ENCODE data around the gene PRKN.

Gene PRKN

GRCh38 chr6:162063666-162064065, 663.9 kb downstream of the PRKN start:
- no peak for DNase-seq (ENCODE audit: low read depth in 2 of 2)

- DNase-seq (ENCODE audit: low read depth in 2 of 2) = no peak
Measured at GRCh38 chr6:162058281-162058875, 669.2 kb downstream of the PRKN start.

DNA sequence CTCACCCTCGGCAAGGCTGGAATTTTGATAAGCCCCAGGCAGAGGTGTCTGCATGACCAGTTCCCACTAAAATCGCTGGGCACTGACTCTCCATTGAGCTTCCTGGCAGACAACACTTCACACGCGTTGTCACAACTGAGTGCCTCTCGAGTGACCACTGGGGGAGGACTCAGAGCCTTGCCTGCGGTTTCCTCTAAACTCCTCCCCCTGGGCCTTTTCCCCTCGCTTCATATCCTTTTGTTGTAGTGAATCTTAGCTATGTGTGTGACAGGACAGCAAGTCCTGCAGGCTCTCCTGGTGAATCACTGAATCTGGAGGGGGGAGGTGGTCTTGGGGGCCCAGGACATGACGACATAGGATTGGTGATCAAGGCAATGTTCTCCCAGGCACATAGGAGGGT, 670.8 kb downstream of the PRKN start:
- DNase-seq (ENCODE audit: low read depth in 2 of 2) = no peak

DNA sequence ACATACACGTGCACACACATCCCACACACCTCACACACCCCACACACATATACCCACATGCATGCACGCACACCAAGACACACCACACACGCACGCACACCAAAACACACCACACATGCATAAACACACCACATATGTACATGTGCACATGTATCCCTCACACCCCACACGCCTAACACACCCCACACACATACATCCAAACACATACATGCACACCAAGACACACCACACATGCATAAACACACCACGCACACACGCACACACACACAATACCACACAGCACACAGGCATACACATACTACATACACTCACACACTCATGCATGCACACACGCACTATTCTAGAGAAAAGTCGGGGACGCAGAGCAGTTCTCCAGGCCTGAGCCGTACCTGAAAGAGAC, 671.5 kb downstream of the PRKN start:
- DNase-seq (ENCODE audit: low read depth in 2 of 2) = no peak

DNA sequence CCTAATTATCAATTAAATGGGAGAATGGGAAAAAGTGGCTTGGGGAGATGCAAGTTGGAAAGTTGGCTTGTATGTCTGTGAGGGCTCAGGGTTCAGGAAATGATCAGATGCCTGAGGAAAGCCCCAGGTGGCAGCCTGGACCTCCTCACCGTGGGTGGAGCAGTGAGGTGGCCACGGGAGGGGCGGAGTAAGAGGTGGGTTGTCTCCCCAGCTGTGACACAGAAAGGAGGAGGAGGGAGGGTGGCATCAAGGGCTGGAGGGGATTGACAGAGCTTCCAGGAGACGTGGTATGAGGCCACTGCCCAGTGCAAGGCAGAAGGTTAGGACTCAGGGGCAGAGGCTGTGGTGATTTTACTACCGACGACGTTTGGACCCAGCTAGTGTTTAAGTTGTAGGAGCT, 672.2 kb downstream of the PRKN start:
- DNase-seq (ENCODE audit: low read depth in 2 of 2) = no peak

DNA sequence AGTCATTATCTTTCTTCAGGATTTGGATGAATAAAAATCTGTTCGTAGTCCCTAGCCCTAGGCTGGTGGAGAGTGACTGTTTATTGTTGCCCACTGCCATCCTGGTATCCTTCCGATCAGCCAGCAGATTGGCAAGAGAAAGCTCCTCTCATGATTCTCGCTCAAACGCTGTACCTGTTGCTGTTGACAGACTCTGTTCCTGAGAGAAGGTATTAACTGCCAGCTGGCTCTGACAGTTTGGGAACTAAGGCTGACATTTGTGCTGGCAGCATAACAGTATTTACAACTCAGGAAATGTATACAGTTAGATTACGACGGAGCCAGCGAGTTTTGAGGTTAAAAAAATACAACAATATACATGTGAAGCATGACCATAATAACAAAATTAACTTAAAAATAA, 674.5 kb downstream of the PRKN start:
- no peak for DNase-seq (ENCODE audit: low read depth in 2 of 2)

GRCh38 chr6:162050579-162050978, 677.0 kb downstream of the PRKN start:
- no peak for DNase-seq (ENCODE audit: low read depth in 2 of 2)

DNA sequence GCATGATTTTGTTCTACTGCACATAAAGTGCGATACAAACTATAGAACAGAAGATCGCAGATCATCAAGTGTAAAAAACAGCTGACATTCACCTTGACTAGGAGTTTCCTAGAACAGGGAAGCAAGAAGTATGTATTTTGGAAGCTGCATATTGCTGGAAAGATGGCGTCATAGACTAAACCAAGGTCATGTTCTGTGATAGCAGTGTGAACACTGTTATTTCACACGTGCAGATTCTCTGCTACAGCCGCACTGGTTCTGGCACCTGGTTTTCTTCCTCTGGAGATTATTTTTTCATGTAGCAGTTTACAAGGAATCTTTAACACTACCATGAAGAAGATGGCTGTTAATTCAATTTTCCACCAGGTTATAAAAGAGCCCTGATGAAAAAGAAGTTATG, 681.2 kb downstream of the PRKN start:
- no peak for DNase-seq (ENCODE audit: low read depth in 2 of 2)

DNA sequence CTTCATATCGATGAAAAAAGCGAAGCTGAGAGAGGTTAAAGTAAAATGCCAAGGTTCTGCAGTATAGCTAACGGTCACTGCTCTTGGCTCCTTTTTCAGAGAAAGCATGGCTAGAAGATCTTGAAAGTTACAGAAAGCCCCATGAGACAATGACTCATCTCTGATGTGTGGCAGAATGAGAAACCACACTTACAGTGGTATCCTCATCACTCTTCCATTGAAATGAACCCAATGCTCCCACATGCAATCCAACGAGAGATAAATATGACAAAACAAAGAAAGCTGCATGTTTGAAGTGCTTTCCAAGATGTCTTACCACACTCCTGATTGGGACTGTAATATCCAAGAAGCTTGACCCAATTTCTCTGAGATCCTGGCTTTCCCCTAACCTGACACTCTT, 694.9 kb downstream of the PRKN start:
- DNase-seq (ENCODE audit: low read depth in 2 of 2) = no peak

DNA sequence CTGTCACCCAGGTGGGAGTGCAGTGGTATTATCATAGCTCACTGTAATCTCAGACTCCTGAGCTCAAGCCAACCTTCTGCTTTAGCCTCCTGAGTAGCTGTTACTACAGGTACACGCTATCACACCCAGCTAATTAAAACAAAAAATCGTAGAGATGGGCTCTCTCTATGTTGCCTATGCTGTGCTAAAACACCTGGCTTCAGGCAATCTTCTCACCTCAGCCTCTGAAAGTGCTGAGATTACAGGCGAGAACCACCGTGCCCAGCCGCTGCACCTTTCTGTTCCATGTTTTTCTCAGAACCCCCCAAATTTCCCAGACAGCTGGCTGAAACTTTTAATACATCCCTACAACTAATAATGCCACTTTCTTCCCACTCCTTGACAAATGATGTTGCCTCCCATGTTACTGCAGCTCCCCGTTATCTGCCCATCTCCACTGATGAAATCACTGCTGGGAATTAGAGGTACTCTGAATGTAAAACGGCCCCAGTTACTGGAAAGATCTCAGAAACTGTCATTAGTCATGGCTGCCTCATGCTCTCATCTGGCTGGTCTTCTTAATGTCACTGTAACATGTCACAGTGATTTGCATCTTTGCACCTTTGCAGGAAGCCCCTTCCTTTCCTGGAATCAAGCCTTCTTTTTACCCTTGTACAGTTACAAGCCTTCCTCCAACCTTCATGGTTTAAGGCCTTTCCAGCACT, 697.5 kb downstream of the PRKN start:
- DNase-seq (ENCODE audit: low read depth in 2 of 2) = peak in 1 of 2 donors; percentile 4

GRCh38 chr6:162026843-162027242, 700.7 kb downstream of the PRKN start:
- DNase-seq (ENCODE audit: low read depth in 2 of 2) = no peak

DNA sequence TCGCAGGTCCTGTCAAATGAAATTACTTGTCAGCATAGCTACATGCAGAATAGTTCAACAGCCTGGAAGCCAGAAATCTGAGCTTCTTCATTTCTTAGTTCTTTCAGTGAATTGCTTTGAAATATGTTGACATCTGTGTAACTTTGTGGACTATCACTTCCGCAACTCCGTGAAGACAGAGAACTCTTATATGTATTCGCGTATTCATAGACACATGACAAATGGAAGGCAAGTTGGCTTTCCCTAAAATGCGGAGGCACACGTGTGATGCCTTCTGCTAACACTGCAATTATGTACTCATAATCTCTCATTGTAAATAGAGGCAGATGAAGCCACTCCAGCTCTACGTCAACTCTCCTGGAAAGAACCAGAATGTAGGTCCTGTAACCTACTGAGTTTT, 701.5 kb downstream of the PRKN start:
- no peak for DNase-seq (ENCODE audit: low read depth in 2 of 2)

DNA sequence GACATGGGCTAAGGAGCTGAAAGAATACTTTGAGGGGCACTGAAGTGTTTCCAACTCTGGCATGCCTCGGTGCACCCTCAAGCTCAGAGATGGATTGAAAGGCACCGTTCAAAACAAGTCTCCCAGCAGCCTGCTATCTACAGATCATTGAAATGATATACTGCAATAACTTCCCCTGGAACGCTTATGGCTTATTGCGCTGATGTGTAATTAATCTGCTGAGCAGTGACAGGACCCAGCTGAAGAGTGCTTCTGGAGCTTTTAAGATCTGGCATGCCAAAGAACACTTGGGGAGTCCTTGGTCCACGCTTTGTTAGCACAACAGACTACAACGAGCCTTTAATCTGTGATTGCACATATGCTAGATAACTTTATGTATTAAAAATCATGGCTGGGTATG, 708.2 kb downstream of the PRKN start:
- no peak for DNase-seq (ENCODE audit: low read depth in 2 of 2)

DNA sequence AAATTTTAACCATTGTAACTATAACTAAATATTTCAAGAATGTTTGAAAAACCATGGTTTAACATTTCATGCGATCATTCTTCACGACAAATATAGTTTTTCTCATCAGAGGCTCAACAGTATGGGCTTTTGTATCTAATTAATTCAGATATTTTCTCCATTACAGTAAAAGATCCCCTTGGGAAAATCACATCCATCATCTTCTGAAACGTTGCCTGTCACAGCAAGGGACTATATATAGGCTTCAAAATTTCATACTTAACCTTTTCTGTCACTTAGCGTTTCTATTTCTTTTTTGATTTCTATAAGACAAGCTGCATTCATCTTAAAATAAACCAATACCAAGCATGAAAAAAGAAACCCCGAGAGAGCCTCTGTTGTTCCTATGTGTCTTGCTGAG, 710.0 kb downstream of the PRKN start:
- no peak for DNase-seq (ENCODE audit: low read depth in 2 of 2)

DNA sequence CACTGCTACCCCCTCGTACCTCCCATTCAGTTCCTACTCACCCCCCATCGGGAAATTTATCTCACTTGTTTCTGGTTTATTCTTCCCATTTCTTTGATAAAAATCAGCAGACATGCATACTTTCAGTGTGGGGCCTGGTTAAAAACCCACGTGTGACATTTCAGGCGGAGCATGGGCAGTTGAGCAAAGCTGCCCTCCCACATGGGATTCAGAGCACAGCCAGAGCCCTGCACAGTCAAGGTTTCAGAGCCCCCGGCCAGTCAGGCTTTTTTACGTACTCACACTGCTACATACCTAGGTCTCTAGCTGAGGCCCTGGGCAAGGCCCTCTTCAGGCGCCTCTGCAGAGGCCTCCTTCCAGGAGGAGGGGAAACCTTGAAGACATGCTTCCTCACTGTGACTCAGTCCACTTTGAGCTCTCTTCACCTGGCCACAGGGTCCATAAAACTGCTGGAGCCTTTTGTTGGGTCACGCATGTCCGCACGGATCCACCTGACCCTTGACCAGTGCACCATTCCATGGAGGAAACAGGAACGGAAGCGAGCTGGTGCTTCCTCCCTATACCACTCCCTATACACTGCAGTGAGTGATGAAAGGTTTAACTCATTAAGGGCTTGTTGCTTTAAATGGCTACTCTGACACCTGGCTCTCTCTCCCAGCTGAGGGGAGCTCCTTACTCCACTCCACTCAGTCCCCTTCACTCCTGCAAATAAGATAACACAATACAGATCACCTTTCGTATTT, 713.3 kb downstream of the PRKN start:
- no peak for DNase-seq (ENCODE audit: low read depth in 2 of 2)

GRCh38 chr6:162005372-162005771, 722.2 kb downstream of the PRKN start:
- DNase-seq (ENCODE audit: low read depth in 2 of 2) = no peak

DNA sequence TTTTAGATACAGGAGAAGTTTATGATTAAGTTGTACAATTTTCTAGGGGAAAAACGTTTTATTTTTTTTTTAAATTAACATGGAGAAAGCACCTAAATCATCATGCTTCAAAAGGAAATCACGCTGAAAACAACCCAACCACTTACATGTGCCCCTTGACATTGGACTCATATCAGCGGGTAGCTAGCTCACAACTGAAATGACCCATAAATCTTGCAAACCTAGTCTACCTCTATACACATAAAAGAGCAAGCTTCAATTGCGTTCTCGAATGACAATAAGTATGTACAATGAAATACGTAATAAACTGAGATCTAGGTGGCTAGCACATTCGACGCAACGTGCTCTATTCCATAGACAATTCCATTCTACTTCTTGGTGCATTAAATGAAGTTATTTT, 730.8 kb downstream of the PRKN start:
- no peak for DNase-seq (ENCODE audit: low read depth in 2 of 2)

- no peak for DNase-seq (ENCODE audit: low read depth in 2 of 2)
Measured at GRCh38 chr6:161985876-161986423, 741.6 kb downstream of the PRKN start.

GRCh38 chr6:161984713-161985112, 742.9 kb downstream of the PRKN start:
- DNase-seq (ENCODE audit: low read depth in 2 of 2) = no peak

DNA sequence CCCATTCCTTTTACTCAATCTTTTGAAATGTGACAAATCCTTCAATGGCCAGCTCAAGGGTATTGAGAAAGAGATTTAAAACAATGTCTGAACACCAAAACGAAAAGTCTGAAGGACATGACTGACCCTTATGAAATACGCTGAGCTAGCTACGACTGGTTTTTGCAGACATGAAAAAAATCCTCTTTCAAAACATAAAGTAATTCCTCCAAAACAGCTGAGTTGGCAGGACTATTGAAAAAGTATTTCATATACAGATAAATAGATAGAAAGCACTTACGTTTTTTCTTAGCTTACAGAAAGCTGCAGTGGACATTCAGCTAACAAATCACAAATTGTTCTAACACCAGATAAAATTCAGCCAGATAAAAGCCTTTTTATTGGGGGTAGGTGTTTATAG, 751.0 kb downstream of the PRKN start:
- DNase-seq (ENCODE audit: low read depth in 2 of 2) = no peak

DNA sequence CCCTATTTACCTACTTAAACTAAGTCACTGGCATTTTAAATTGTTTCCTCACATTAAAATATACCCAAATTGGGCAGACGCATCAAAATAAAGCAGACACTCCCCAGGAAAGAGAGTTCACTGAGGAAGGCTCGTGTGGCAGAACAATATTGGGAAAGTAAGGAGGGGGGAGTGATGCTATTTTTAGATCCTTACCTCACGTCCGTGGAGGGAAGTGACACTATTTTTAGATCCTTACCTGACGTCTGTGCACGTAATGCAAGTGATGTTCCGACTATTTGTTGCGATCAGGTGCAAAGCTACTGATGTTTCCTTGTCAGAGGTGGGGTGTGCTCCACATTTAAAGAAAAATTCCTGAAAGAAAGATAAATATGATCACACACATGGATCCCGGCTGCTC, 754.5 kb downstream of the PRKN start:
- no peak for DNase-seq (ENCODE audit: low read depth in 2 of 2)

- no peak for DNase-seq (ENCODE audit: low read depth in 2 of 2)
Measured at GRCh38 chr6:161971043-161971442, 756.5 kb downstream of the PRKN start.
